GM18498 (cell line): ENCODE data around the gene GDPGP1.

Experiments used
- ATAC-seq: cut with Tn5 transposase; IDR thresholded peaks from one replicate; pipeline ENCODE4 v1.9.1; 2021; ENCODE audit warnings: mild to moderate bottlenecking, moderate library complexity; ENCODE audit not compliant: unreplicated experiment

The GDPGP1 gene

GRCh38 chr15:90294601-90295269, 60.7 kb downstream of the GDPGP1 start:
- ATAC-seq = no peak

GRCh38 chr15:90295270-90295648, 61.2 kb downstream of the GDPGP1 start:
- ATAC-seq = no peak
